HG03139 (cell line): ENCODE data around the gene LRP1.

Experiments used
- ATAC-seq: cut with Tn5 transposase; IDR thresholded peaks from one replicate; pipeline ENCODE4 v1.9.1; 2021; ENCODE audit not compliant: unreplicated experiment

Gene LRP1

DNA sequence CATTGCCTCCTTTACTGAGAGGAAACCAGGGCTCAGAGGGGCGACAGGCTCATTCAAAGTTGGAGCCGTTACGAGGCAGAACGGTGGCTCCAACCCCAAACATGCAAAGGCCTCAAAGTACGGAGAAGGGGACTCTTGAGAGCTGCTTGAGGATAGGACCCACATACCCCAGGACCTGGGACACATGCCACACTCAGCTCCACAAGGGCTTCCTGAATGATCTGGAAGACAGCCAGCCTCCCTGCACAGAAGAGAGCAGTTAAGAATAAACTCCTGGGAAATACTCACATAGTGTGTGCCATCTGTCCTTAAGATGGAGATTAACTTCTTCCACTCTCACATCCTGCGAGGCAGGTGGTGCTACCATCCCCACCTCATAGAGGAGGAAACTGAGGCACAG, 61.8 kb downstream of the LRP1 start:
- ATAC-seq = no peak

DNA sequence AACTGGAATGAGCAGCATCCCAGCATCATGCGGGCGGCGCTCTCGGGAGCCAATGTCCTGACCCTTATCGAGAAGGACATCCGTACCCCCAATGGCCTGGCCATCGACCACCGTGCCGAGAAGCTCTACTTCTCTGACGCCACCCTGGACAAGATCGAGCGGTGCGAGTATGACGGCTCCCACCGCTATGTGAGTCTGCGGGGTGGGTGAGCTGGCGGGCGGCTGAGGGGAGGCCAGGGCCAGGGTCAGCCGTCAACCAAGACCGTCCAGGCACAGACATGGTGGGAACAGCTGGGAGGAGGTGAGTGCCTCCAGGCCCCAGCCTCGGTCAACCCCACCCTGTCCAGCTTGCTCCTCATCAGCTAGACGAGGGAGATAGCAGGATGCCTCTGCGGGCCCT, 62.5 kb downstream of the LRP1 start:
- no peak for ATAC-seq

DNA sequence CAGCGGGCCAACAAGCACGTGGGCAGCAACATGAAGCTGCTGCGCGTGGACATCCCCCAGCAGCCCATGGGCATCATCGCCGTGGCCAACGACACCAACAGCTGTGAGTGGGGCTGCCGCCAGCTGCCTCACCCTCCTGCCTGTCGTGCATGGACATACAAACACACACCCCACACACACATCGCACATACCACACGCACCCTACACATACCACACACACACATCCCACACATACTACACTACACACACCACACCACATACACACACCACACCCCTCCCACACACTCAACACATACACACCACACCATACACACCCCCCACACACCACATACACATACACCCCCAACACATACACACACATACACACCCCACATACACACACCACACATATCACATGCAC, 63.1 kb downstream of the LRP1 start:
- no peak for ATAC-seq

DNA sequence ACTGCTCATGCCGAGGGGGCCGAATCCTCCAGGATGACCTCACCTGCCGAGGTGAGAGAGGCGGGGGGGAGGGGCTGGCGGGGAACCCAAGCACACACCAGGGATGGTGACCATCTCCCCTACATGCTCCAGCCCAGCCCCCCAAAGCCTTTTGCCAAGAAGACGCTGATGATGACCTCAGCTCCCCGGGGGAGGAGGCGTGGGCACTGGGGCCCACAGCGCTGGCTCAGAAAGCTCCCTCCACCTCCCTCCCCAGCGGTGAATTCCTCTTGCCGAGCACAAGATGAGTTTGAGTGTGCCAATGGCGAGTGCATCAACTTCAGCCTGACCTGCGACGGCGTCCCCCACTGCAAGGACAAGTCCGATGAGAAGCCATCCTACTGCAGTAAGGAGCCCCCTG, 64.6 kb downstream of the LRP1 start:
- no peak for ATAC-seq

DNA sequence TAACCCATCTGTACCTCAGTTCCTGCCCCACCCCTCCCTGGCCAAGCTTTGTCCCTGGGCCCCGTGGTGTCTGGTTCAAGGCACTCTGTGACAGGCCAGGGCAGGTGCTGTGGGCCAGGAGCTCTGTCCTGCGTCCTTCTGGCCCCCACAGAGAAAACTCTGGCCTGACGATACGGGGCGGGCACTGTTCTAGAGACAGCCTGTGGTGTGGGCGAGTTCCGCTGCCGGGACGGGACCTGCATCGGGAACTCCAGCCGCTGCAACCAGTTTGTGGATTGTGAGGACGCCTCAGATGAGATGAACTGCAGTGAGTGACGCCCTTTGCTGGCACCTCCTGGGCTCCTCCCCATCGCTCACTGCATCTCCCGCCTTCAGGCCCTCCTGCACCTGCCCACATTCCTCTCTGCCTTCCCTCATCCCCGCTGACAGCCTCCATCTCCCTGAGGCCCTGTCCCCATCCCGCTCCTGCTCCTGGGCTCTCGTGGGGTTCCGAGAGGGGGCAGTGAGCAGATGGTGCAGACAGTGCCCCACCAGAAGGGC, 65.5 kb downstream of the LRP1 start:
- ATAC-seq = no peak

DNA sequence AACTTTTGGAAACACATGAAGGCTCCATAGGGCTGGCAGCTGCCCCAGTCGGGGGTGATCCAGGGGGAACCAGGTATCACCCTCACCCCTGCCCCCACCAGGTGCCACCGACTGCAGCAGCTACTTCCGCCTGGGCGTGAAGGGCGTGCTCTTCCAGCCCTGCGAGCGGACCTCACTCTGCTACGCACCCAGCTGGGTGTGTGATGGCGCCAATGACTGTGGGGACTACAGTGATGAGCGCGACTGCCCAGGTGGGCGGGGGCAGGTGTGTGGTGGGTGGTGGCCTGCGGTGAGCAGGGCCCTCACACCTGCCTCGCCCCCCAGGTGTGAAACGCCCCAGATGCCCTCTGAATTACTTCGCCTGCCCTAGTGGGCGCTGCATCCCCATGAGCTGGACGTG, 66.0 kb downstream of the LRP1 start:
- ATAC-seq = no peak

DNA sequence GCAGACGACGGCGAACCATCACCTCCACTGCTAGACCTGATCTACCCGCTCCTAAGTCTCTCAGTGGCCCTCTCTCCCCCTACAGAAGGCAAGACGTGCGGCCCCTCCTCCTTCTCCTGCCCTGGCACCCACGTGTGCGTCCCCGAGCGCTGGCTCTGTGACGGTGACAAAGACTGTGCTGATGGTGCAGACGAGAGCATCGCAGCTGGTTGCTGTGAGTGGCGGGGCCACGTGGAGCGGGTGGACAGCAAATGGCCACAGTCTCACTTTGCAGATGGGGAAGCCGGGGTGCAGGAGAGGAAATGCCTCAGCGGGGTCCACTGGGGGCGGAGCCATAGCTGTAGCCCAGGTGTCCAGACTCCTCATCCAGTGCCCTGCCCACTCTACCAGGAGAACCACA, 66.9 kb downstream of the LRP1 start:
- ATAC-seq = no peak

DNA sequence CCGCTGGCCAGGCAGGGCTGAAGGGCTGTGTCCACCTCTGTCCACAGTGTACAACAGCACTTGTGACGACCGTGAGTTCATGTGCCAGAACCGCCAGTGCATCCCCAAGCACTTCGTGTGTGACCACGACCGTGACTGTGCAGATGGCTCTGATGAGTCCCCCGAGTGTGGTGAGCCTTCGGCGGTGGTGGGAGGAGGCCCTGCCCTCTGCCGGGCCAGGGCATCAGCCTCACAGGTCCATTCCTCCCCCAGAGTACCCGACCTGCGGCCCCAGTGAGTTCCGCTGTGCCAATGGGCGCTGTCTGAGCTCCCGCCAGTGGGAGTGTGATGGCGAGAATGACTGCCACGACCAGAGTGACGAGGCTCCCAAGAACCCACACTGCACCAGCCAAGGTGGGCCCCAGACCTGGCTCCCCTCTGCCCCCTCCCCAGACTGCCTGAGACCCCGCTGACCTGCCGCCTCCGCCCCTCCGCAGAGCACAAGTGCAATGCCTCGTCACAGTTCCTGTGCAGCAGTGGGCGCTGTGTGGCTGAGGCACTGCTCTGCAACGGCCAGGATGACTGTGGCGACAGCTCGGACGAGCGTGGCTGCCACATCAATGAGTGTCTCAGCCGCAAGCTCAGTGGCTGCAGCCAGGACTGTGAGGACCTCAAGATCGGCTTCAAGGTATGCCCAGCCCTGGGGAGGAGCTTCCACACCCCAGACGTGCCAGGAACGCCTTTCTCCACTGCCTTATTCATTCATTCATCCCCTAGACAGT, 67.5 kb downstream of the LRP1 start:
- ATAC-seq = no peak

DNA sequence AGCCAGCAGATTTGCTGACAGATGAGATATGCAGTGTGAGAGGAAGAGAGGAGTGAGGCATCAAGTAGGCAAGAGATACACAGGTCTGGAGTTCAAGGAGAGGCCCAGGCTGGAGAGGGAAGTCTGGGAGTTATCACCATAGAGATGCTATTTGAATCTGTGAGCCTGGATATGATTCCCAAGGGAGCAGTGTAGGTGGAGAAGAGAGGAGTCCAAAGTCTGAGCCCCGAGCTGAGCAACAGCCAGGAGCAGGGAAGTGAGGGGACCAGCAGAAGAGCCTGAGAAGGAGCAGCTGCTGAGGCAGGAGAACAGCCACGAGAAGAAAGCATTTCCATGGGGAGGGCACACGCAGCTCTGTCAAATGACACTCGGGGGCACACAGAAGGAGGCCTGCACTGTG, 68.2 kb downstream of the LRP1 start:
- ATAC-seq = no peak

DNA sequence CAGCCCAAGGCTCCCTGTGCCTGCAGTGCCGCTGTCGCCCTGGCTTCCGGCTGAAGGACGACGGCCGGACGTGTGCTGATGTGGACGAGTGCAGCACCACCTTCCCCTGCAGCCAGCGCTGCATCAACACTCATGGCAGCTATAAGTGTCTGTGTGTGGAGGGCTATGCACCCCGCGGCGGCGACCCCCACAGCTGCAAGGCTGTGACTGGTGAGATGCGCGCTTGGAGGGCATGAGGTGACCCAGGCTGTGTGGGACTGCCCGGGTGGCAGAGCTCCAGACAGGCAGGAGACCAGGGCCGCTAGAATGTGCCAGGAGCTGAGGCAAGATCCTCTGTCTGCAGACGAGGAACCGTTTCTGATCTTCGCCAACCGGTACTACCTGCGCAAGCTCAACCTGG, 68.7 kb downstream of the LRP1 start:
- no peak for ATAC-seq

DNA sequence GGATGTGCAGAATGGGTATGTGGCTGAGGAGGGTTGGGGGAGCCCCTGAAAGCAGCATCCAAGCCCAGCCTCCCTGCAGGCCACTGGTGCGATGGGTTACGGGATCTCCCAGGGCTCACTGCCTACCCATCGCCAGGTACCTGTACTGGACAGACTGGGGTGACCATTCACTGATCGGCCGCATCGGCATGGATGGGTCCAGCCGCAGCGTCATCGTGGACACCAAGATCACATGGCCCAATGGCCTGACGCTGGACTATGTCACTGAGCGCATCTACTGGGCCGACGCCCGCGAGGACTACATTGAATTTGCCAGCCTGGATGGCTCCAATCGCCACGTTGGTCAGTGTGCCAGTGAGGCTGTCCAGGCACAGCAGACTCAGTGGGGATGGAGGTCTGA, 70.0 kb downstream of the LRP1 start:
- ATAC-seq = no peak

DNA sequence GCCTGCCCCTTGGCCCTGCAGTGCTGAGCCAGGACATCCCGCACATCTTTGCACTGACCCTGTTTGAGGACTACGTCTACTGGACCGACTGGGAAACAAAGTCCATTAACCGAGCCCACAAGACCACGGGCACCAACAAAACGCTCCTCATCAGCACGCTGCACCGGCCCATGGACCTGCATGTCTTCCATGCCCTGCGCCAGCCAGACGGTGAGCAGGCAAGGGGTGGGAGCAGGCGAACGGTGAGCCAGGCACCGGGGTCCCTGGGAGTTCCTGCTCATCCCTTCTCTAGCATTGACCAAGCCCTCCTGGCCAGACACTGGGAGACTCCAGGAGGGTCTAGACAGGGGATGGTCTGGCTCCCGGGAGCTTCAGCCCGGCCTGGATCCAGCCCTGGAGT, 70.9 kb downstream of the LRP1 start:
- no peak for ATAC-seq

DNA sequence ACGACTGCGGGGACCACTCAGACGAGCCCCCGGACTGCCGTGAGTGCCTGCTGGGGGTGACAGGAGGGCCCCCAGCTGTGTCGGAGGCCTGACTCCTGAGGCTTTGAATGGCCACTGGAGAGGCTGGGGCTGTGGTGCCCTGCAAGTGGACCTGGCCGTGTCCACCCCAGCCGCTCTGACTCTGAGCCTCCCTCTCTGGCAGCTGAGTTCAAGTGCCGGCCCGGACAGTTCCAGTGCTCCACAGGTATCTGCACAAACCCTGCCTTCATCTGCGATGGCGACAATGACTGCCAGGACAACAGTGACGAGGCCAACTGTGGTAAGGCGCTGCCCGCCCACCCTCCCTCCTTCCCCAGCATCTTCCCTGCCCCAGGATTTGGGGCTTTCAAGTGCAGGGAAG, 72.2 kb downstream of the LRP1 start:
- no peak for ATAC-seq

DNA sequence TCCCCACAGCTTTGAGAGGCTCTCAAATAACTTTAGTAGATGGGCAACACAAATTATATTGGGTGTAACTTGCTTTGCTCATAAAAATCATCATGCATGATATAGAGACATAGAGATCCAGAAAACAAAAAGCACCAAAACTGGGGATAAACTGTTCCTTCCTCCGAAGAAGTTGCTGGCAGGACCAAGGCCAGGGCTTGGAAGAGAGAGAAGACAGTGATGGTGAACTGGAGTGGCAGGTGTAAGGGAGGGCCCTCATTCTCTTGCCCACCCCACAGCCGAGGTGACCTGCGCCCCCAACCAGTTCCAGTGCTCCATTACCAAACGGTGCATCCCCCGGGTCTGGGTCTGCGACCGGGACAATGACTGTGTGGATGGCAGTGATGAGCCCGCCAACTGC, 72.9 kb downstream of the LRP1 start:
- no peak for ATAC-seq

DNA sequence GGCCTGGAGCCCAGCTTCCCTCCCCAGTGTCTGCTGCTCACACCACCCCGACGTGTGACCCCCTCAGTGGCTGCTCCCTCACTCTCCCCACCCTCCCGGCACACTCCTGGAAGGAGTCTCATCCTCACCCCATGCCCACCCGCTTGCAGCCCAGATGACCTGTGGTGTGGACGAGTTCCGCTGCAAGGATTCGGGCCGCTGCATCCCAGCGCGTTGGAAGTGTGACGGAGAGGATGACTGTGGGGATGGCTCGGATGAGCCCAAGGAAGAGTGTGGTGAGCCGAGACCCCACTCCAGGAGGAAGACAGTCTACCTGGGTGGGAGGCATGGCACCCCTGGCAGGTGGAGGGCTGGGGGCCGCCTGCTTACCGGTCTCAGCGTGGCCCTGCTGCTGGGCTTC, 73.3 kb downstream of the LRP1 start:
- no peak for ATAC-seq

DNA sequence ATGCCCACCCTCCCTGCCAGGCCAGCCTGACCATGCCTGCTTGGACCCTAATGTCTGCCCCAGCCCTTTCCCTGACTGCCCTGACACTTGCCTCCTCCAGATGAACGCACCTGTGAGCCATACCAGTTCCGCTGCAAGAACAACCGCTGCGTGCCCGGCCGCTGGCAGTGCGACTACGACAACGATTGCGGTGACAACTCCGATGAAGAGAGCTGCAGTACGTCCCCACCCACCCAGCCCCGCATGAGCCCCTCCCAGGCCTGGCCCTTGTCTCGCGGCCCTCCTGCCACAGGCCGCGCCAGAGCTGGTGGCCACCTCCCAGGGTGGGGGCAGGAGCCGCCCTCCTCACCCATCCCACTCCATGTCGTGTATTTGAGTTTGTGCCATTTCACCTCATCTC, 74.0 kb downstream of the LRP1 start:
- no peak for ATAC-seq

DNA sequence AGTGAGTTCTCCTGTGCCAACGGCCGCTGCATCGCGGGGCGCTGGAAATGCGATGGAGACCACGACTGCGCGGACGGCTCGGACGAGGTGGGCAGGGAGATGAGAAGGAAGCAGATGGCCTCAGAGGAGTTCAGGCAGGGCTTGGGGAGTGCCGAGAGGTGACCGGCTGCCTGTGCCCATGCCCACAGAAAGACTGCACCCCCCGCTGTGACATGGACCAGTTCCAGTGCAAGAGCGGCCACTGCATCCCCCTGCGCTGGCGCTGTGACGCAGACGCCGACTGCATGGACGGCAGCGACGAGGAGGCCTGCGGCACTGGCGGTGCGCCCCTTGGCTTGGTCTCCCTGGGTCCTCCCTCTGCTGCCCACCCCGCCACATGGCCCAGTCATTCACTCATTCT, 74.9 kb downstream of the LRP1 start:
- no peak for ATAC-seq

DNA sequence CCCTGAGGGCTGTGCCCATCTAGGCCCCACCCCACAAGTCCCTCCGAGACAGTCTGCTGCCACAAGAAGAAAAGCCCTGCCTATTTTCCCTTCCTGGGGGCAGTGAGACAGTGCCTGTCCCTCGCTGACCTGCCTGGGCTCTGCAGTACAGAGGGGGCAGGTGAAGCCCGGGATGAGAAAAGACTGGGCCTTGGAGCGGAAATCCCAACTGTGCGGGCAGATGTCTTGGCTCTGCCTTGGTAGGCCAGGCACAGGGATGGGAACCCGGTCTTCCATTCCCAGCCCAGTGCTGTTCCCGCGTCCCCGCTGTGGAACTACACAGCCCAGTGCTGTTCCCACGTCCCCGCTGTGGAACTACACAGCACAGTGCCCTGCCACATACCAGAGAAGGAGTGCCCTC, 75.5 kb downstream of the LRP1 start:
- ATAC-seq = no peak

DNA sequence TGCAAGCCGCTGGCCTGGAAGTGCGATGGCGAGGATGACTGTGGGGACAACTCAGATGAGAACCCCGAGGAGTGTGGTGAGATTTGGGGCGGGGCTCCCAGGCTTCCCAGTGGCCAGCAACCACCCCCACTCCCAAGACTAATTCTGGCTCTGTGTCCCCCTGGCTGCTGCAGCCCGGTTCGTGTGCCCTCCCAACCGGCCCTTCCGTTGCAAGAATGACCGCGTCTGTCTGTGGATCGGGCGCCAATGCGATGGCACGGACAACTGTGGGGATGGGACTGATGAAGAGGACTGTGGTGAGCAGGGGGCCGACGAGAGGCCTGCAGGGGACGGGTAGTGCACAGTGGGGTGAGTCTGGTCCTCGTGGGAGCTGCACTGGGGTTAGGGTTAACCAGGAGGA, 76.2 kb downstream of the LRP1 start:
- ATAC-seq = no peak

DNA sequence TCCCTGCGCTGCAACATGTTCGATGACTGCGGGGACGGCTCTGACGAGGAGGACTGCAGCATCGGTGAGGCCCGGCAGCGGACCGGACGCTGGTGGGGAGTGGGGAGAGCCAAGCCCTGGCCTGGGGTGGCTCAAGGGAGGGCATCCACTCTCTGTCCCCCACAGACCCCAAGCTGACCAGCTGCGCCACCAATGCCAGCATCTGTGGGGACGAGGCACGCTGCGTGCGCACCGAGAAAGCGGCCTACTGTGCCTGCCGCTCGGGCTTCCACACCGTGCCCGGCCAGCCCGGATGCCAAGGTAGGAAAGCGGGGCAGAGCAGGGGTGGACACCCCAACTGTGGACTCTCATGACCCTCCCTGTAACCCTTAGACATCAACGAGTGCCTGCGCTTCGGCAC, 76.9 kb downstream of the LRP1 start:
- ATAC-seq = no peak

DNA sequence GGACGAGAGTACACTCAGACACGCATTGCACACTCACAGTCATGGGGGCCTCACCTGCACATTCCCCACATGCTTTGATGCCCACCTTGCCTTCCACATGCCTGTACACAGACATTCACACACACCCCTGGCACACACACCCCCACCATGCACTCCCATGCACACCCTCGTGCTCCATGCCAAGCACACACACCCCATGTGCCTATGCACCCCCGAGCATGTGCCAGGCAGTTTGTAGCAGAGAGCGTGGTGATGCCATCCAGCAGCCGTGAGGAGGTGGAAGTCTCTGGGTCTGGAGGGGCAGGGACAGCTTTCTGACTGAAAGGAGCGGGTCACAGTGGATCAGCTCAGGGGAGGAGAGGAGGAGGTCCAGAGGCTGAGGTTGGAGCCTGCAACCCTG, 77.6 kb downstream of the LRP1 start:
- no peak for ATAC-seq

DNA sequence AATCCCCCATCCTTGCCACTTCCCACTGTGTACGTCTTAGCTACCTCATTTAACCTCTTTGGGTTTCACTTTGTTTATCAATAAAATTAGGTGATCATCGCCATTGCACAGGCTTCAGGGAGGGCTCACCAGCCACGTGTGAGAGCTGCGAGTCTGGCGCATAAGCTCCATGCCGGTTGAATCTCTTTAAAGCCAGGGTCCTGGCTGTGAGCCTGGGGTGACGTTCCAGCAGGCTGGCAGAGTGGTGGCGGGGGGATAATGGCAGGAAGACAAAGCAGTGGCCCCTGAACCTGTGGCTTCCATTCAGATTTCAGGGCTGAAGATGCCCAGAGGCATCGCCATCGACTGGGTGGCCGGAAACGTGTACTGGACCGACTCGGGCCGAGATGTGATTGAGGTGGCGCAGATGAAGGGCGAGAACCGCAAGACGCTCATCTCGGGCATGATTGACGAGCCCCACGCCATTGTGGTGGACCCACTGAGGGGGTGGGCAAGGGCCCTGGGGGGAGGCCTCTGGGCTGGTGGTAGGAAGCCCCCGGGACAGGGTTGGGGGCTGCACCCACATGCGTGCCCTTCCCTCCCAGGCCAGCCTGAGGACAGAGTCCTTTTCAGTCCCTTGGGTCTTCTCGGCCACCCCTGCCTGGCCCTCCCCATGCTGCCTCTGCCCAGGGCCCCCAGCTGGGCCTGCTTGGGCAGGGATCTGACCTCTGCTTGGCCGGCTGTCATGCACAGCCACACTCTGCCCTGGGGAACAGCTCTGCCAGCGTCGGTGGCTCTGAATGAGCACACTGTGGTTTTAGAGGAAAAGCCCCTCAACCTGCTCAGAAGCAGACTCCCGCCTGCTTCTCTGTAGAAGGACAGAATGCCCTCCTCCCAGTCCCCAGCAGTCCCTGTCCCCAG, 79.7 kb downstream of the LRP1 start:
- ATAC-seq = no peak
